ENCODE results near the gene ADCY1.

ADCY1 gene

GRCh38 chr7:45704683-45705016 is 130.5 kb downstream of the ADCY1 start:
- Histone ChIP-seq H3K27me3 (ENCODE audit: insufficient read depth, insufficient read length) (no peaks in the 10 kb centered on the region), H3K4me3 (ENCODE audit: insufficient read length, low read depth) (no peak overlapping the region), H3K4me1 (ENCODE audit: insufficient read depth, insufficient read length) (no peaks in the 10 kb centered on the region), H3K36me3 (ENCODE audit: insufficient read depth, insufficient read length, low read length) (peaks cover 3% of the 10 kb centered on the region), H3K9me3 (ENCODE audit: insufficient read depth, low read length) (no peaks in the 10 kb centered on the region), H3K9ac (ENCODE audit: insufficient read length, low read depth) (no peak overlapping the region)
- no peak for TF ChIP-seq YY1 (IDR thresholded peaks at IDR 0.05; ENCODE audit: insufficient read depth, insufficient read length)
- TF ChIP-seq ZNF274 (IDR thresholded peaks at IDR 0.05; ENCODE audit: low read depth, low read length): no peak
- TF ChIP-seq SUZ12 (IDR thresholded peaks at IDR 0.05; ENCODE audit: extremely low read depth, insufficient read depth, insufficient read length): no peak
- DNase-seq (ENCODE audit: low read depth, low spot score): no peak

GRCh38 chr7:45708046-45708950 is 134.1 kb downstream of the ADCY1 start:
- TF ChIP-seq YY1 (IDR thresholded peaks at IDR 0.05; ENCODE audit: insufficient read depth, insufficient read length) (no peak), ZNF274 (IDR thresholded peaks at IDR 0.05; ENCODE audit: low read depth, low read length) (no peak), SUZ12 (IDR thresholded peaks at IDR 0.05; ENCODE audit: extremely low read depth, insufficient read depth, insufficient read length) (no peak)
- H3K27me3 ChIP-seq (ENCODE audit: insufficient read depth, insufficient read length): no peaks in the 10 kb centered on the region
- peaks cover 3% of the 10 kb centered on the region for H3K36me3 ChIP-seq (ENCODE audit: insufficient read depth, insufficient read length, low read length)
- DNase-seq (ENCODE audit: low read depth, low spot score): no peak
- H3K9ac ChIP-seq (ENCODE audit: insufficient read length, low read depth): no peak overlapping the region
- H3K9me3 ChIP-seq (ENCODE audit: insufficient read depth, low read length): no peaks in the 10 kb centered on the region
- no peaks in the 10 kb centered on the region for H3K4me1 ChIP-seq (ENCODE audit: insufficient read depth, insufficient read length)
- no peak overlapping the region for H3K4me3 ChIP-seq (ENCODE audit: insufficient read length, low read depth)

- Histone ChIP-seq H3K4me1 (ENCODE audit: insufficient read depth, insufficient read length) (no peaks in the 10 kb centered on the region), H3K4me3 (ENCODE audit: insufficient read length, low read depth) (no peak overlapping the region), H3K9ac (ENCODE audit: insufficient read length, low read depth) (no peak overlapping the region), H3K36me3 (ENCODE audit: insufficient read depth, insufficient read length, low read length) (peaks cover 3% of the 10 kb centered on the region), H3K9me3 (ENCODE audit: insufficient read depth, low read length) (no peaks in the 10 kb centered on the region), H3K27me3 (ENCODE audit: insufficient read depth, insufficient read length) (no peaks in the 10 kb centered on the region)
- no peak for DNase-seq (ENCODE audit: low read depth, low spot score)
- TF ChIP-seq YY1 (IDR thresholded peaks at IDR 0.05; ENCODE audit: insufficient read depth, insufficient read length): no peak
- no peak for TF ChIP-seq SUZ12 (IDR thresholded peaks at IDR 0.05; ENCODE audit: extremely low read depth, insufficient read depth, insufficient read length)
- no peak for TF ChIP-seq ZNF274 (IDR thresholded peaks at IDR 0.05; ENCODE audit: low read depth, low read length)
These were observed 135.2 kb downstream of the ADCY1 start for GRCh38 chr7:45709168-45710042.

- no peak overlapping the region for H3K4me3 ChIP-seq (ENCODE audit: insufficient read length, low read depth)
- no peaks in the 10 kb centered on the region for H3K9me3 ChIP-seq (ENCODE audit: insufficient read depth, low read length)
- no peaks in the 10 kb centered on the region for H3K27me3 ChIP-seq (ENCODE audit: insufficient read depth, insufficient read length)
- H3K9ac ChIP-seq (ENCODE audit: insufficient read length, low read depth): no peak overlapping the region
- peaks cover 3% of the 10 kb centered on the region for H3K36me3 ChIP-seq (ENCODE audit: insufficient read depth, insufficient read length, low read length)
- no peak for DNase-seq (ENCODE audit: low read depth, low spot score)
- H3K4me1 ChIP-seq (ENCODE audit: insufficient read depth, insufficient read length): no peaks in the 10 kb centered on the region
- TF ChIP-seq SUZ12 (IDR thresholded peaks at IDR 0.05; ENCODE audit: extremely low read depth, insufficient read depth, insufficient read length): no peak
- no peak for TF ChIP-seq YY1 (IDR thresholded peaks at IDR 0.05; ENCODE audit: insufficient read depth, insufficient read length)
- TF ChIP-seq ZNF274 (IDR thresholded peaks at IDR 0.05; ENCODE audit: low read depth, low read length): no peak
These were observed 136.3 kb downstream of the ADCY1 start for GRCh38 chr7:45710271-45711160.

GRCh38 chr7:45711161-45711490 is 137.0 kb downstream of the ADCY1 start:
- no peak for TF ChIP-seq SUZ12 (IDR thresholded peaks at IDR 0.05; ENCODE audit: extremely low read depth, insufficient read depth, insufficient read length)
- no peak for TF ChIP-seq YY1 (IDR thresholded peaks at IDR 0.05; ENCODE audit: insufficient read depth, insufficient read length)
- no peak for TF ChIP-seq ZNF274 (IDR thresholded peaks at IDR 0.05; ENCODE audit: low read depth, low read length)
- DNase-seq (ENCODE audit: low read depth, low spot score): no peak
- no peaks in the 10 kb centered on the region for H3K27me3 ChIP-seq (ENCODE audit: insufficient read depth, insufficient read length)
- no peak overlapping the region for H3K4me3 ChIP-seq (ENCODE audit: insufficient read length, low read depth)
- no peak overlapping the region for H3K9ac ChIP-seq (ENCODE audit: insufficient read length, low read depth)
- H3K9me3 ChIP-seq (ENCODE audit: insufficient read depth, low read length): no peaks in the 10 kb centered on the region
- H3K4me1 ChIP-seq (ENCODE audit: insufficient read depth, insufficient read length): no peaks in the 10 kb centered on the region
- peaks cover 3% of the 10 kb centered on the region for H3K36me3 ChIP-seq (ENCODE audit: insufficient read depth, insufficient read length, low read length)

GRCh38 chr7:45712057-45712689 is 138.0 kb downstream of the ADCY1 start:
- peaks cover 3% of the 10 kb centered on the region for H3K36me3 ChIP-seq (ENCODE audit: insufficient read depth, insufficient read length, low read length)
- no peaks in the 10 kb centered on the region for H3K27me3 ChIP-seq (ENCODE audit: insufficient read depth, insufficient read length)
- no peaks in the 10 kb centered on the region for H3K9me3 ChIP-seq (ENCODE audit: insufficient read depth, low read length)
- H3K4me1 ChIP-seq (ENCODE audit: insufficient read depth, insufficient read length): no peaks in the 10 kb centered on the region
- TF ChIP-seq SUZ12 (IDR thresholded peaks at IDR 0.05; ENCODE audit: extremely low read depth, insufficient read depth, insufficient read length) (no peak), ZNF274 (IDR thresholded peaks at IDR 0.05; ENCODE audit: low read depth, low read length) (no peak), YY1 (IDR thresholded peaks at IDR 0.05; ENCODE audit: insufficient read depth, insufficient read length) (no peak)
- no peak overlapping the region for H3K4me3 ChIP-seq (ENCODE audit: insufficient read length, low read depth)
- H3K9ac ChIP-seq (ENCODE audit: insufficient read length, low read depth): no peak overlapping the region
- no peak for DNase-seq (ENCODE audit: low read depth, low spot score)

Measured in NT2/D1 (cell line).